Measurements from ENCODE around the gene TULP4.

- no peak for TF ChIP-seq CEBPB (IDR thresholded peaks at IDR 0.05)
- TF ChIP-seq EGR1 (IDR thresholded peaks at IDR 0.05), result no peak
- no peak for TF ChIP-seq ZBTB7A (IDR thresholded peaks at IDR 0.05; ENCODE audit: low read depth)
- no peak for TF ChIP-seq TAF1 (IDR thresholded peaks at IDR 0.05; ENCODE audit: low read depth)
- no peak for TF ChIP-seq EP300 (IDR thresholded peaks at IDR 0.05; ENCODE audit: borderline replicate concordance)
- no peak for TF ChIP-seq RAD21 (IDR thresholded peaks at IDR 0.05; ENCODE audit: low read depth)
- no peak for TF ChIP-seq FOXM1 (IDR thresholded peaks at IDR 0.05; ENCODE audit: borderline replicate concordance, low read depth)
- no peak for TF ChIP-seq TCF12 (IDR thresholded peaks at IDR 0.05; ENCODE audit: low read depth)
- TF ChIP-seq YY1 (IDR thresholded peaks at IDR 0.05; ENCODE audit: low read depth), result no peak
- TF ChIP-seq, protein P1, sequence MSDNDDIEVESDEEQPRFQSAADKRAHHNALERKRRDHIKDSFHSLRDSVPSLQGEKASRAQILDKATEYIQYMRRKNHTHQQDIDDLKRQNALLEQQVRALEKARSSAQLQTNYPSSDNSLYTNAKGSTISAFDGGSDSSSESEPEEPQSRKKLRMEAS (IDR thresholded peaks at IDR 0.05), result no peak
- TF ChIP-seq USF1 (IDR thresholded peaks at IDR 0.05), result no peak
- no peak for TF ChIP-seq TEAD4 (IDR thresholded peaks at IDR 0.05)
- no peak for TF ChIP-seq CREB1 (IDR thresholded peaks at IDR 0.05; ENCODE audit: low read depth)
- TF ChIP-seq REST (IDR thresholded peaks at IDR 0.05; ENCODE audit: low read depth), result no peak
Observed at GRCh38 chr6:158519300-158519699, 207.0 kb downstream of the TULP4 start.
